Activated naive CD8-positive, alpha-beta T cell treated with anti-CD3 and anti-CD28 coated beads, Interleukin-2, amount 50 U/mL, for 16 hours (primary cell): Measurements from ENCODE around the gene CEP76.

Source experiments
- DNase-seq: peaks from one replicate; pipeline ENCODE4 v3.0.0-alpha.2; 2020; ENCODE audit warnings: low read depth, low spot score

The CEP76 gene

GRCh38 chr18:12711446-12711845 lies 8.9 kb upstream of the CEP76 start:
- no peak for DNase-seq

GRCh38 chr18:12703664-12704063 lies 1.1 kb upstream of the CEP76 start:
- no peak for DNase-seq

- DNase-seq = no peak
Observed at GRCh38 chr18:12703096-12703567, 609 bp upstream of the CEP76 start.

GRCh38 chr18:12701161-12701560 lies 1.4 kb downstream of the CEP76 start:
- DNase-seq = no peak

GRCh38 chr18:12699747-12700146 lies 2.8 kb downstream of the CEP76 start:
- no peak for DNase-seq

- DNase-seq = no peak
Observed at GRCh38 chr18:12694032-12694431, 8.5 kb downstream of the CEP76 start.

GRCh38 chr18:12692206-12692605 lies 10.3 kb downstream of the CEP76 start:
- DNase-seq = no peak

GRCh38 chr18:12689256-12689850 lies 13.2 kb downstream of the CEP76 start:
- DNase-seq = no peak

GRCh38 chr18:12686100-12686499 lies 16.4 kb downstream of the CEP76 start:
- no peak for DNase-seq

GRCh38 chr18:12679183-12679786 lies 23.2 kb downstream of the CEP76 start:
- no peak for DNase-seq

- DNase-seq = no peak
Observed at GRCh38 chr18:12668041-12668440, 34.5 kb downstream of the CEP76 start.

- no peak for DNase-seq
Observed at GRCh38 chr18:12659904-12660605, 42.5 kb downstream of the CEP76 start.

GRCh38 chr18:12658426-12659138 lies 43.9 kb downstream of the CEP76 start:
- DNase-seq = no peak

GRCh38 chr18:12657684-12658425 lies 44.7 kb downstream of the CEP76 start, which contains the start of gene SPIRE1:
TSS of gene SPIRE1 (minus strand) at chr18:12658107. CDS start at chr18:12657866, 241 bp downstream.
- DNase-seq = no peak

- DNase-seq = no peak
Observed at GRCh38 chr18:12656938-12657683, 45.4 kb downstream of the CEP76 start.

- no peak for DNase-seq
Observed at GRCh38 chr18:12656605-12656937, 46.0 kb downstream of the CEP76 start.

- no peak for DNase-seq
Observed at GRCh38 chr18:12654971-12655370, 47.6 kb downstream of the CEP76 start.

GRCh38 chr18:12652861-12653401 lies 49.6 kb downstream of the CEP76 start:
- no peak for DNase-seq

- no peak for DNase-seq
Observed at GRCh38 chr18:12651651-12652050, 50.9 kb downstream of the CEP76 start.

- DNase-seq = no peak
Observed at GRCh38 chr18:12647773-12648172, 54.8 kb downstream of the CEP76 start.

GRCh38 chr18:12645751-12646203 lies 56.7 kb downstream of the CEP76 start:
- DNase-seq = no peak
